ENCODE measurements around the gene AOC3.
"Not testable (repeated sequence)": the region's sequence is repeated elsewhere in the genome, so short reads cannot be mapped to it uniquely, and the experiment has no call there.

AOC3 gene

DNA sequence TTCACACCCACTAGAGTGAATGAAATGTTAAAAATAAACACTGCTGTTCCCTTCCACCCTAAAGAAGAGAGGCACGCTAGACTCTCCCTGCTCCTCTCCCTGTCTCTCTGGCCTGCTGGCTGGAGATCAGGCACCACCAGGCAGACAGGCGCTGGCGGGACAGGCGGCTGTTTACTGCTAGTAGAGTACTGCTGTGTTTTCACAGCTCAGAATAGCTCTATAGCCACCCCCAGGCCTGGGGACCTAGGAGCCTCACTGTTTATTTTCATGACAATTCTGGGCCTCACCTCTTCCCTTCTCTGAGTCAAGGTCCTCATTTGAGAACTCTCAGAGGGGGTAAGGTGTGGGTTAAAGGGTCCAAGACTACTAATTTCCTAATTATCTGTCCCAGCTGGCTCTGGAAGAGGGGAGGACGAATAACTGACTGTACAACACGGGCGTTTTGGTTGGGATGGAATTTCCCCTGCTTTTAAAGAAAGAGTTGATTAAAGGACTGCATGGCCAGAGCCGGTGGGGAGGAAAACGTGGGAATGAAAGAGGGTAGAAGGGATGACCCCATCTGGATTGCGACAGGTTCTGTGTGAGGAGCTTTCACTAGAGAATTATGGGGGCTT is 40.6 kb downstream of the AOC3 start:
- DNase-seq (ENCODE audit: low read depth in 2 of 2, low spot score in 1 of 2): no peak

DNA sequence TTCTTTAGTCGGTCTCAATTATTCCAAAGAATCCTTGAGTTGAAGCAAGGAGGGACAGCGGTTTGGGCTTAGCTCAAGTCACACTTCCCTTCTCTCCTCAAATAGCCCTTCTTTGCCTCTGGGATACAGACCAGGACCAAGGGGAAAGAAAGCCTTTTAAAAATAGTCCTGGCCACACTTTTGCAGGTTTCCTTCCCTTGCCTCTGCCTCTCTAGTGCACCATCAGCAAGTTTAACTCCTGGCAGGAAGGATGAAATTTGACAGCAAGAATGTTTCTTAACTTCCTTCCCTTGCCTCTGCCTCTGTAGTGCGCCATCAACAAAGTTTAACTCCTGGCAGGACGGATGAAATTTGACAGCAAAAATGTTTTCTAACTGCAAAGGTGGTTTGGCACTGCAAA is 42.4 kb downstream of the AOC3 start:
- DNase-seq (ENCODE audit: low read depth in 2 of 2, low spot score in 1 of 2): no peak

DNA sequence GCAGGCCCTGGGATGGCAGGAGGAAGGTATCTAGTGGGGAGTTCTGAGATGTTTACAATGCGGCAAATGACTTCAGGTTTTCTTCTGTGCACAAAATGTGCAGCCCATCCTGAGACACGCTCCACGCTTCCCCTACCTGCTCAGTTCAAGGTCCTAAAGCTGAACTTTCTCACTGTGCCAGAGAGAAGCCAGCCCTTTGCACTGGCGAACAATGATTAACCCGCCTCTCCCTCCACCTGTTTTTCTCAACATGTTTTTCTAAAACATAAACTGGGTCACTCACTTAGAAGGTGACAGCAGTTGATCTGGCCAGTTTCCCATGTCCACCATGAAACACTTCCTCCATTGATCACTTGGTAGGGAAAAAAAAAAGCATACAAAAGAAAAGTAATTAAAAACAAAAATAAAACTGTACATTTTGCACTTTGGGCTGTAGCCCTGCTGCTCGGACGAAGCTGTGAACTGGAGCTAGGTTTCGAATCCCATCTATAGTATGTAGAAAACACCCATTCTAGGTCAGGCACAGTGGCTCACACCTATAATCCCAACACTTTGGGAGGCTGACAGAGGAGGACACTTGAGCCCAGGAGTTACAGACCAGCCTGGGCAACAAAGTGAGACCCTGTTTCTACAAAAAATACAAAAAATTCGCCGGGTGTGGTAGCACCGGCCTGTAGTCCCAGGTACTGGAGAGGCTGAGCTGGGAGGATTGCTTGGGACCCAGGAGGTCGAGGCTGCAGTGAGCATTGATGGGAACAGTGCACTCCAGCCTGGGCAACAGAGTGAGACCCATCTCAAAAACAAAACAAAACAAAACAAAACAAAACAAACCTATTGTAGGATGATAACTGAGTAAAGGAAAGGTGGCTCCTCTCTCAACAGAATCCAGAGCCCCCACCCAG is 43.5 kb downstream of the AOC3 start:
- DNase-seq (ENCODE audit: low read depth in 2 of 2, low spot score in 1 of 2): no peak

DNA sequence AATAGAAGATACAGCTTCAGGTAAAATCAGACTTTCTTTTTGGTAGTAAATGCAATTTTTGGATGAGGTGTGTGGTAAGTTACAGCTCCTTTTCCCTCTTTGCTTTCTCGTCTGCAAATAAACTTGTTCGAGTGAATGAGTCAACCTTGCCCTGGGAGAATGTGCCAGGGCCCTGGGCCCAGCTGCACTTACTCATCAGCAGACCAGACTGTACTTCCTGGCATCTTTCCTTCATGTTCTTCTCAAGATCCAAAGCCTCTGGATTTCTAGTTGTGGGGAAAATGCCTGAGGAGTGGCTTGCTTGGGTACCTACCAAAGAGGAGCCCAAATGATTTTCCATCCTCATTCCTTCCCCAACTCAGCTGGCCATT is 44.2 kb downstream of the AOC3 start:
- DNase-seq (ENCODE audit: low read depth in 2 of 2, low spot score in 1 of 2): no peak

DNA sequence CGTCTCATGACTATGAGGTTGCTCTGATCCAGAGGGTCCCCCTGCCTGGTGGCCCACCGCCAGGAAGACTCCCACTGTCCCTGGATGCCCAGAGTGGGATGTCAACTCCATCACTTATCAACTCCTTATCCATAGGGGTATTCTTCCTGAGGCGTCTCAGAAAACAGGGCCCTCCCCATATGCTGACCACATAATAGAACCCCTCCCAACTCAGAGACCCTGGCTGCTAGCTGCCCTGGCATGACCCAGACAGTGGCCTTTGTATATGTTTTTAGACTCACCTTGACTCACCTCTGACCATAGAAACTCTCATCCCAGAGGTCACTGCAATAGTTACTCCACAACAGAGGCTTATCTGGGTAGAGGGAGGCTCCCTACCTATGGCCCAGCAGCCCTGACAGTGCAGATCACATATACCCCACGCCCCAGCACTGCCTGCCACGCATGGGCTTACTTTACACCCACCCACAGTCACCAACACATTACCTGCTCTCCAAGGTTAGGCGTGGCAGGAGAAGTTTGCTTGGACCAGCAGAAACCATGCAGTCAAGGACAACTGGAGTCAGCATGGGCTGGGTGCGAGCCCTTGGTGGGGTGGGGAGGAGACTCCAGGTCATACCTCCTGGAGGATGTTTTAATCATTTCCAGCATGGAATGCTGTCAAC is 47.3 kb downstream of the AOC3 start:
- DNase-seq (ENCODE audit: low read depth in 2 of 2, low spot score in 1 of 2): no peak

DNA sequence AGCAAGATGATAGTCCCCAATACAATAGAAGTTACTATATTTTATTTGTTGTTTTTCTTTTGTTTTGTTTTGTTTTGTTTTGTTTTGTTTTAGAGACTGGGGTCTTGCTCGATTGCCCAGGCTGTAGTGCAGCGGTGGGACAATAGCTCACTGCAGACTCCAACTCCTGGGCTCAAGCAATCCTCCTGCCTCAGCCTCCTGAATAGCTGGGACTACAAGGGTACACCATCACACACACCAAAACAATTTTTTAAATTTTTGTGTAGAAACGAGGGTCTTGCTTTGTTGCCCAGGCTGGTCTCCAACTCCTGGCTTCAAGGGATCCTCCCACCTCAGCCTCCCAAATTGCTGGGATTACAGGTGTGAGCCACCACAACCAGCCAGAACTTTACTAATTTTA is 49.0 kb downstream of the AOC3 start:
- DNase-seq (ENCODE audit: low read depth in 2 of 2, low spot score in 1 of 2): not testable (repeated sequence)

DNA sequence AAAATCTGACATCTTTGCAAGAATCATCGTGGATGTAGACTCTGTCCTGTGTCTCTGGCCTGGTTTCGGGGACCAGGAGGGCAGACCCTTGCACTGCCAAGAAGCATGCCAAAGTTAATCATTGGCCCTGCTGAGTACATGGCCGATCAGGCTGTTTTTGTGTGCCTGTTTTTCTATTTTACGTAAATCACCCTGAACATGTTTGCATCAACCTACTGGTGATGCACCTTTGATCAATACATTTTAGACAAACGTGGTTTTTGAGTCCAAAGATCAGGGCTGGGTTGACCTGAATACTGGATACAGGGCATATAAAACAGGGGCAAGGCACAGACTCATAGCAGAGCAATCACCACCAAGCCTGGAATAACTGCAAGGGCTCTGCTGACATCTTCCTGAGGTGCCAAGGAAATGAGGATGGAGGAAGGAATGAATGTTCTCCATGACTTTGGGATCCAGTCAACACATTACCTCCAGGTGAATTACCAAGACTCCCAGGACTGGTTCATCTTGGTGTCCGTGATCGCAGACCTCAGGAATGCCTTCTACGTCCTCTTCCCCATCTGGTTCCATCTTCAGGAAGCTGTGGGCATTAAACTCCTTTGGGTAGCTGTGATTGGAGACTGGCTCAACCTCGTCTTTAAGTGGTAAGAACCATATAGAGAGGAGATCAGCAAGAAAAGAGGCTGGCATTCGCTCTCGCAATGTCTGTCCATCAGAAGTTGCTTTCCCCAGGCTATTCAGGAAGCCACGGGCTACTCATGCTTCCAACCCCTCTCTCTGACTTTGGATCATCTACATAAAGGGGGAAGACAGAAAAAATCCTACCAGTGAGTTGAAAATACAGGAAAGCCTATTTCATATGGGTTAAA is 49.7 kb downstream of the AOC3 start, which contains the start of gene G6PC1:
G6PC1 (plus strand) TSS at position 340 of the 872 bp plus-strand sequence; CDS start at position 418, 78 bp downstream.
- DNase-seq (ENCODE audit: low read depth in 2 of 2, low spot score in 1 of 2): no peak

DNA sequence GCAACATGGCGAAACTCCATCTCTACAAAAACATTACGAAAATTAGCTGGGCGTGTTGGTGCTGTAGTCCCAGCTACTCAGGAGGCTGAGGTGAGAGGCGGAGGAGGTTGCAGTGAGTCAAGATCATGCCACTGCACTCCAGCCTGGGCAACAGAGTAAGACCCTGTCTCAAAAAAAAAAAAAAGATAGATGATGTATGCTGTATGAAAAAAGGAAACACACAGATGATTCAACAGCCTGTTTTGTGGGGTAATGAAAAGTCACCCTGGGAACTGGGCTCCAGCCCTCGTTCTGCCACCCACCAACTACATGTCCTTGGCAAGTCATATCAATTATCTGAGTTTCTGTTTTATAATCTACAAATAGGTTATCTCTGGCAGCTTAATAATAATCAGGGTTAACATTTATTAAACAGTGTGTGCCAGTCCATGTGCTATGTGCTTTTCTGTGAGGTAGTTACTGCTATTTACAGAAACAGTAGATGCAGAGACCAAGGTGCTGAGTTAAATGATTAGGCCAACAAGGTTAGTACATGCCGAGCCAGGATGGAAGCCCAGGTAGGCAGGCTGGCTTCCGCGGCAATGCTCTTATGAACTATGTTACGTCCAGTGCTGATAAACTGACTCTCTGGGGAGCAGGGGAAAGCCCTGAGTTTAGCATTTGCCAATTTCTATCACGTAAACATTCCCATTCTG is 50.7 kb downstream of the AOC3 start:
- DNase-seq (ENCODE audit: low read depth in 2 of 2, low spot score in 1 of 2): no peak

DNA sequence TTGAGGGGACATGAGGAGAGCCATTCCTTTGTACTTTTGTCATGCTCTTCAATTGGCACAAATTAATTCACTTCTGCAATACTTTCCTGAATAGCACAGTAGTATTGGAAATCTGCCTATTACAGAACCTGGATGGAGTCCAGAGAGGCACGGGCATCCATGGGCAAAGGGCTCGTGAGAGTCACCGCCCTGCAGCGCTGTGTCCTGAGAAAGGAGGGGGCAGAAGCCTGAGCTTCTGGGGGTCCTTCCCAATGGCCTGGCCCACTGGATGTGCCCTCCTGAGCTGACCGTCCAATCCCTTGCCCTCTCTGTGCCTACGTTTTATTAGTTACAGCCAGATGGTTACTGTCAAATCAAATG is 53.1 kb downstream of the AOC3 start:
- no peak for DNase-seq (ENCODE audit: low read depth in 2 of 2, low spot score in 1 of 2)

DNA sequence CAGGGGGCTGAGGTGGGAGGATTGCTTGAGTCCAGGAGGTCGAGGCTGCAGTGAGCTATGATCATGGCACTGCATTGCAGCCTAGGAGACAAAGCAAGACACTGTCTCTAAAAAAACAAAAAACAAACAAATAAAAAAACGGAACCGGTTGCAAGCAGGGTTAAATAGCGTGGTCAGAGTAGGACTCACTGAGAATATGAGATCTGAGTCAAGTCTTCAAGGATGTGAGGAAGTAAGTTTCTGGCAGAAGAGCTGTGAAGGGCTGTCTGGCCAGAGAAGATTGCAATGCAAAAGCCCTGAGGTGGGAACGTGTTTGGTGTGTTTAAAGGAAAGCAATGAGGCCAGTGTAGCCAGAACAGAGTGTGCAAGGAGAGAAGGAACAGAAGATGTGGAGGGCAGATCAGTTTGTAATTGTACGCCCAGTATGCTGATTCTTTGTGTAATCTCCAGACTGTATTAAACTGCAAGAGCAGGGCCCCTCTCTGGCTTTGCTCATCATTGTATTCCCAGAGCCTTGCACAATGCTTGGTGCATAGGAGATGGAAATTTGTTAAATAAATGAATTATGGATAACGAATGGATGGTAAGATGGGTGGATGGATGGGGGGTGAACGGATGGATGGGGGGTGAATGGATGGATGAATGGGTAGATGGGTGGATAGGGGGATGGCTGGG is 55.9 kb downstream of the AOC3 start:
- DNase-seq (ENCODE audit: low read depth in 2 of 2, low spot score in 1 of 2): no peak
